ENCODE results near the gene SEMA4D.
A peak's percentile ranks its signal among the peaks of the same experiment; 100 is the strongest.

The SEMA4D gene

GRCh38 chr9:89386797-89387196 lies 111.1 kb downstream of the SEMA4D start:
- peaks cover 97% of the 10 kb centered on the region for H3K36me3 ChIP-seq
- no peaks in the 10 kb centered on the region for H3K9me3 ChIP-seq
- H3K27ac ChIP-seq, result peak overlapping the region; percentile 99
- H3K27me3 ChIP-seq, result no peaks in the 10 kb centered on the region
- H3K4me1 ChIP-seq (ENCODE audit: control insufficient read depth in 1 of 2, insufficient read depth in 1 of 2, low read depth in 1 of 2, low read length in 1 of 2), result peaks cover 54 to 60% of the 10 kb centered on the region in 2 experiments
- no peak overlapping the region for H3K4me3 ChIP-seq (ENCODE audit: low read depth in 1 of 2, low read length in 1 of 2)
- no peak for TF ChIP-seq CTCF (IDR thresholded peaks at IDR 0.05)

- no peak for TF ChIP-seq CTCF (IDR thresholded peaks at IDR 0.05)
- Histone ChIP-seq H3K27me3 (no peaks in the 10 kb centered on the region), H3K27ac (peak overlapping the region; percentile 99), H3K4me1 (ENCODE audit: control insufficient read depth in 1 of 2, insufficient read depth in 1 of 2, low read depth in 1 of 2, low read length in 1 of 2) (peaks cover 60 to 65% of the 10 kb centered on the region in 2 experiments), H3K36me3 (peaks cover 96% of the 10 kb centered on the region), H3K9me3 (no peaks in the 10 kb centered on the region), H3K4me3 (ENCODE audit: low read depth in 1 of 2, low read length in 1 of 2) (no peak overlapping the region)
Observed at GRCh38 chr9:89386206-89386605, 111.7 kb downstream of the SEMA4D start.

- peaks cover 93% of the 10 kb centered on the region for H3K36me3 ChIP-seq
Observed at GRCh38 chr9:89384783-89385182, 113.1 kb downstream of the SEMA4D start.

GRCh38 chr9:89383721-89384300 lies 114.1 kb downstream of the SEMA4D start:
- no peak overlapping the region for H3K4me3 ChIP-seq (ENCODE audit: low read depth in 1 of 2, low read length in 1 of 2)
- no peak for TF ChIP-seq CTCF (IDR thresholded peaks at IDR 0.05)
- H3K36me3 ChIP-seq, result peaks cover 88% of the 10 kb centered on the region
- H3K27ac ChIP-seq, result peak overlapping the region; percentile 99
- no peaks in the 10 kb centered on the region for H3K9me3 ChIP-seq
- H3K27me3 ChIP-seq, result no peaks in the 10 kb centered on the region
- peaks cover 69 to 73% of the 10 kb centered on the region in 2 experiments for H3K4me1 ChIP-seq (ENCODE audit: control insufficient read depth in 1 of 2, insufficient read depth in 1 of 2, low read depth in 1 of 2, low read length in 1 of 2)

More at GRCh38 chr9:89384783-89385182, 113.1 kb downstream of the SEMA4D start:
- Histone ChIP-seq H3K27me3 (no peaks in the 10 kb centered on the region), H3K4me1 (ENCODE audit: control insufficient read depth in 1 of 2, insufficient read depth in 1 of 2, low read depth in 1 of 2, low read length in 1 of 2) (peaks cover 69 to 73% of the 10 kb centered on the region in 2 experiments), H3K9me3 (no peaks in the 10 kb centered on the region), H3K27ac (peak overlapping the region; percentile 99), H3K4me3 (ENCODE audit: low read depth in 1 of 2, low read length in 1 of 2) (no peak overlapping the region)
- no peak for TF ChIP-seq CTCF (IDR thresholded peaks at IDR 0.05)

GRCh38 chr9:89383030-89383720 lies 114.7 kb downstream of the SEMA4D start:
- Histone ChIP-seq H3K4me1 (ENCODE audit: control insufficient read depth in 1 of 2, insufficient read depth in 1 of 2, low read depth in 1 of 2, low read length in 1 of 2) (peaks cover 69 to 73% of the 10 kb centered on the region in 2 experiments), H3K27ac (peak overlapping the region; percentile 99), H3K4me3 (ENCODE audit: low read depth in 1 of 2, low read length in 1 of 2) (peak overlapping the region in 1 of 2 experiments; percentile 37), H3K36me3 (peaks cover 89% of the 10 kb centered on the region), H3K27me3 (no peaks in the 10 kb centered on the region), H3K9me3 (no peaks in the 10 kb centered on the region)
- TF ChIP-seq CTCF (IDR thresholded peaks at IDR 0.05), result no peak

All from neutrophil (primary cell).